GM21526 (cell line): ENCODE measurements around the gene TRIM63.

ENCODE experiments used
- ATAC-seq: cut with Tn5 transposase; IDR thresholded peaks from one replicate; pipeline ENCODE4 v1.9.1; 2021; ENCODE audit warnings: moderate library complexity; ENCODE audit not compliant: unreplicated experiment, low FRiP score

TRIM63 gene

GRCh38 chr1:26089125-26089524 lies 21.7 kb upstream of the TRIM63 start:
- no peak for ATAC-seq

- ATAC-seq, result no peak
Observed at GRCh38 chr1:26084844-26085243, 17.4 kb upstream of the TRIM63 start.

GRCh38 chr1:26084091-26084561 lies 16.7 kb upstream of the TRIM63 start:
- no peak for ATAC-seq

- ATAC-seq, result no peak
Observed at GRCh38 chr1:26083208-26083607, 15.8 kb upstream of the TRIM63 start.

- ATAC-seq, result no peak
Observed at GRCh38 chr1:26082020-26082350, 14.6 kb upstream of the TRIM63 start.

DNA sequence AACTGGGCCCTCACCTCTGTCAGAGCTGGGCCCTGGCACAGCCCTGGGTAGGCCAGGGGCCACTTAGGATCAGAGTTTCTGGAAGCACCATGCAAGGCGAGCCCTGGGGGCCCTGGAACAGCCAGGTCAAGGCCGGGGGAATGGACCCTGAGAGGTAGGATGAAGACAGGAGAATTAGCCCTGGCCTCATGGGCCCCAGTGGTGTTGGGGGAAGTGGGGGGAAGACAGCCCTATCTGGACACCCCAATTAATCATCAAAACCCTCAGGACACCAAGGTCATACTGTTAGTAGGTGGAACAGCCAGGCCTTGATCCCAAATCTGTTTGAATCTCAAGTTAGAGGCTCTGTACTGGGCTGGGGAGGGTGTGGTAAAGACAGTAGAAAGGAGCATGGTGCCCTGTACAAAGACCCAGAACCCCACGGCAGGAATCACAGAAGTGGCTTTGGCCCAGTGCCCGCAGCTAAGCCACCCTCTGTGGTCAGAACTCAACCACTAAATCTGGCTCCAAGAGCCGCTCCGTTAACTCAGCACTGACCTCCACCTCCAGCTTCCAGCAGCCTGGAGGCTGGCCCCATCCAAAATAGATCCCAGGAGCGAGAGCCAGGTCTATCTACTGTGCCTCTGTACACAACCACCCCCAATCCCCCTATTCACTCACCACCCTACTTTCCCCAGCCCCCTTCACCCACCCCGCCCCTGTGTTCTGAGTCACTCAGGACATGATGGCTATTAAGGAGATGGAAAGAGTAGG lies 14.0 kb upstream of the TRIM63 start:
- ATAC-seq, result no peak

- no peak for ATAC-seq
Observed at GRCh38 chr1:26079960-26080814, 12.8 kb upstream of the TRIM63 start.

GRCh38 chr1:26079178-26079563 lies 11.7 kb upstream of the TRIM63 start:
- ATAC-seq, result no peak

- no peak for ATAC-seq
Observed at GRCh38 chr1:26078286-26079177, 11.1 kb upstream of the TRIM63 start.

DNA sequence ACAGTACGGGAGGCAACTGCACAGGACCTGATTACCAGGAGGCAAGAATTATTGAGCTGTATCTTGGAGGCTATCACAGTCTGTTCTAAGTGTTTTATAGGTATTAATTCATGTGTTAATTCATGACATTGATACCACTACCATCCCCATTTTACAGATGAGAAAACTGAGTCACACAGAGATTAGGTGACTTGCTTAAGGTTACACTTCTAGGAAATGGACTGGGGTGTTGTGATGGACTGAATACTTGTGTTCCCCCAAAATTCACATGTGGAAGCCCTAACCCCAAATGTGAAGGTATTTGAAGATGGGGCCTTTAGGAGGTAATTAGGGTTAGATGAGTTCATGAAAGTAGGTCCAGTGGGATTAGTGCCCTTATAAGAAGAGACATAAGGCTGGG lies 10.1 kb upstream of the TRIM63 start:
- no peak for ATAC-seq

DNA sequence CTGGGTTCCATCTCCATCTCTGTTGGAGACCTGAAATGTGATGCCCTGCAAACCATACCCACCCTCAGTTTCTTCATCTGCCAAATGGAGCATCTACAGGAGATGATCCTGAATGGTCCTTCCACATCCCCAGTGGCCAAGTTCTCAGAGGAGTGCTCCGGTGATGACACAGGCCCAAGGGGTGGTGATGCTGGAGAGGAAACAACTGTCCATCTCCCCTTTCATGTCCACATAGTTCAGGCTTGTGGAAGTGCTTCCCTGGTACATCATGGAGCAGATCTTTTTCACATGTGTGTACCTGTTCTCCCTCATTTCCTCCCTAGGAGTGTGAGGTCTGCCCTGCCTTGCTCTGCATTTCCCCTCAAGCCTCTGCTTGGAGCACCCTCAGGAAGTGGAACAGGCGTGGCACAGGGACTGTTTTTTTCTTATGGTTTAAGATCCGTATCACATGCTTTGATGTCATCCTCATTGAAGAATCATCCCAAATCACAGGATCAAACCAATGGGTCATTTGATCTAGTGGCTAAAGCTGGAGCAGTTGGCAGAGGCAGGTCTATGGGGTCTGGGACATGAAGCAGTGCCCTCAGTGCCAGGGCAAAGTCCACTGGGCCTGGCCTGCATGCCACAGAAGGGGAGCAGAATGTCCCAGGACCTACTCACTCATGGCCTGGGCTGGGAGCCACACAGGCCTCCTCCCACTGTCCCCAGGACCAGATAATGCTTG lies 8.2 kb upstream of the TRIM63 start:
- no peak for ATAC-seq

- no peak for ATAC-seq
Observed at GRCh38 chr1:26072305-26072704, 4.9 kb upstream of the TRIM63 start.

DNA sequence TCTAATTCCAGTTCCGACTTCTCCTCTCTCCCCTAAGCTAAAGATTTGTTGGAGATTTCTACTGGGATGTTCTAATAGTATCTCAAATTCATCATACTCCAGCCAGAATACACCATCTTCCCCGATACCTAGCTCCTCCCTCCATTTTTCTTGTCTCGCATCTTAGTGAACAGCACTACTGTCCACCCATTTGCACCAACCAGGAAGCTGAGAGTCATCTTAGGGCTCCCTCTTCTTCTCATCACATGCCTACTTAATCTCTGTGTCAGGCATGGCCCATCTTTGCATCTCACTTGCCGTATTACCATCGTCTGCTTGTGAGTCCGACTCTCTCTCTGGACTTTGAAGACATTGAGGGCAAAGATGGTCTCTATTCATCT lies 3.5 kb upstream of the TRIM63 start:
- no peak for ATAC-seq

GRCh38 chr1:26070296-26070962 lies 3.0 kb upstream of the TRIM63 start:
- ATAC-seq, result no peak

GRCh38 chr1:26069941-26070295 lies 2.5 kb upstream of the TRIM63 start:
- ATAC-seq, result no peak

DNA sequence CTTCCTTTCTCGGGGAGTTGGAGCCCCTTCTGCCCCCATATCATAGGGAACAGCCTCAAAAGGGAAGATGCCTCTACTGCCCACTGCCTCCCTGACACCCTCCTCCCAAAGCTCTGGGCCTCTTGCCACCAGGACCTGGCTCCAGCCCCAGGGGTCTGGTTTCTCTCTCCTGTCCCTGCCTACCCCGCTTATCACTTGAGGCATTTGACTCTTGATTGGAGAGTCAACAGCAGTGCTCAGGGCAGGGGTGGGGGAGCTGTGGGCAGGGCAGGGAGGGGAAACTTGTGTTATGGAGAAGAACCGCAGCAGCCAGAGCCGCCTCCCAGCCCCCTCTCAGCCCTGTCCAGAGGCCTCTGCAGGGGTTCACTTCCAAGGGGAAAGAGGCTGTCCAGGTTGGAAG lies 573 bp downstream of the TRIM63 start:
- ATAC-seq, result no peak

- no peak for ATAC-seq
Observed at GRCh38 chr1:26066160-26066559, 1.3 kb downstream of the TRIM63 start.

- no peak for ATAC-seq
Observed at GRCh38 chr1:26064553-26064952, 2.9 kb downstream of the TRIM63 start.

- ATAC-seq, result no peak
Observed at GRCh38 chr1:26060832-26061574, 6.4 kb downstream of the TRIM63 start.
